ENCODE results near the gene DSE. TPM values are rescaled to one million over a fixed set of nuclear protein-coding genes. Genes with fewer than 3 reads are reported as not detected.
"Not testable (repeated sequence)": the region's sequence is repeated elsewhere in the genome, so short reads cannot be mapped to it uniquely, and the experiment has no call there.

Gene DSE
- total RNA-seq: 1 to 10 TPM; 7.5 to 7.9 TPM
- 2.7 TPM for polyA plus RNA-seq

GRCh38 chr6:116370760-116371119 lies at the start of gene DSE:
TSS of gene DSE (plus strand) at chr6:116370947. CDS start at chr6:116399251, 28,304 bp downstream.
- Histone ChIP-seq H3K27ac (ENCODE audit: low read depth, low read length) (no peak within 1 kb of the TSS), H3K9me3 (ENCODE audit: low read length) (no peaks in the 10 kb centered on the region), H3K4me3 (ENCODE audit: low read length) (peak within 1 kb of the TSS; percentile 61), H3K27me3 (ENCODE audit: insufficient read depth, low read length, poor library complexity, severe bottlenecking) (peaks cover 10% of the 10 kb centered on the region), H3K4me1 (ENCODE audit: insufficient read depth, low read length) (peaks cover 18% of the 10 kb centered on the region), H3K36me3 (ENCODE audit: insufficient read depth, low read length) (no peaks in the 10 kb centered on the region)
- peak; percentile 37 to 76 (median 54) for DNase-seq
- Mint-ChIP-seq H3K27me3 (peaks cover 5 to 8% of the 10 kb centered on the region in 2 donors), H3K9me3 (no peaks in the 10 kb centered on the region), H3K4me3 (peak within 1 kb of the TSS; percentile 83 to 95 (median 89)), H3K4me1 (peaks cover 12 to 26% (median 25%) of the 10 kb centered on the region in 3 donors), H3K36me3 (peaks cover 0 to 1% (median 0%) of the 10 kb centered on the region in 3 donors), H3K27ac (peak within 1 kb of the TSS; percentile 34 to 96 (median 77))
- ChIA-PET CTCF (interaction anchor here (1.2 to 1.6 kb wide), 2 partner anchors 13 to 15 kb away, joined by 3 to 4 read pairs; no protein-coding TSS in a partner anchor), POLR2A (interaction anchor here (0.8 kb wide), 1 partner anchor 155 kb away, joined by 3 read pairs; no protein-coding TSS in a partner anchor)

- DNase-seq; H3K9me3 Mint-ChIP-seq; POLR2A ChIA-PET; H3K36me3 ChIP-seq (ENCODE audit: insufficient read depth, low read length); H3K4me3 ChIP-seq (ENCODE audit: low read length); H3K27ac ChIP-seq (ENCODE audit: low read depth, low read length); H3K4me3 Mint-ChIP-seq; H3K4me1 ChIP-seq (ENCODE audit: insufficient read depth, low read length); H3K27me3 Mint-ChIP-seq; H3K9me3 ChIP-seq (ENCODE audit: low read length); H3K36me3 Mint-ChIP-seq; H3K4me1 Mint-ChIP-seq; H3K27me3 ChIP-seq (ENCODE audit: insufficient read depth, low read length, poor library complexity, severe bottlenecking): not testable (repeated sequence)
- CTCF ChIA-PET: interaction anchor here (1.4 kb wide), 1 partner anchor 33 kb away, joined by 3 read pairs; no protein-coding TSS in a partner anchor
- H3K27ac Mint-ChIP-seq: peak overlapping the region in 1 of 8 donors; percentile 45
These were observed 48.8 kb upstream of the DSE start for GRCh38 chr6:116321933-116322332.

- H3K27me3 ChIP-seq (ENCODE audit: insufficient read depth, low read length, poor library complexity, severe bottlenecking): no peaks in the 10 kb centered on the region
- no peak overlapping the region for H3K4me3 ChIP-seq (ENCODE audit: low read length)
- no peaks in the 10 kb centered on the region for H3K4me1 ChIP-seq (ENCODE audit: insufficient read depth, low read length)
- no peak overlapping the region for H3K27ac Mint-ChIP-seq
- H3K36me3 Mint-ChIP-seq: peaks cover 0 to 5% (median 0%) of the 10 kb centered on the region in 3 donors
- CTCF ChIA-PET: interaction anchor here (1.9 kb wide), 1 partner anchor 36 kb away, joined by 7 read pairs; no protein-coding TSS in a partner anchor
- no peaks in the 10 kb centered on the region for H3K9me3 ChIP-seq (ENCODE audit: low read length)
- H3K27me3 Mint-ChIP-seq: no peaks in the 10 kb centered on the region
- no peaks in the 10 kb centered on the region for H3K36me3 ChIP-seq (ENCODE audit: insufficient read depth, low read length)
- DNase-seq: no peak
- no peak overlapping the region for H3K27ac ChIP-seq (ENCODE audit: low read depth, low read length)
- H3K9me3 Mint-ChIP-seq: no peaks in the 10 kb centered on the region
- H3K4me3 Mint-ChIP-seq: no peak overlapping the region
- POLR2A ChIA-PET: no interaction called here
- no peaks in the 10 kb centered on the region for H3K4me1 Mint-ChIP-seq
These were observed 46.9 kb upstream of the DSE start for GRCh38 chr6:116323863-116324262.

GRCh38 chr6:116325634-116326132 lies 45.1 kb upstream of the DSE start:
- DNase-seq; H3K4me3 ChIP-seq (ENCODE audit: low read length); H3K4me3 Mint-ChIP-seq; H3K4me1 ChIP-seq (ENCODE audit: insufficient read depth, low read length); H3K27ac ChIP-seq (ENCODE audit: low read depth, low read length); H3K4me1 Mint-ChIP-seq; POLR2A ChIA-PET; H3K27me3 Mint-ChIP-seq; H3K36me3 Mint-ChIP-seq; H3K9me3 Mint-ChIP-seq; H3K27me3 ChIP-seq (ENCODE audit: insufficient read depth, low read length, poor library complexity, severe bottlenecking); H3K9me3 ChIP-seq (ENCODE audit: low read length); H3K36me3 ChIP-seq (ENCODE audit: insufficient read depth, low read length); CTCF ChIA-PET: not testable (repeated sequence)
- H3K27ac Mint-ChIP-seq: peak overlapping the region in 1 of 8 donors; percentile 59

GRCh38 chr6:116326181-116326671 lies 44.5 kb upstream of the DSE start:
- no peaks in the 10 kb centered on the region for H3K4me1 ChIP-seq (ENCODE audit: insufficient read depth, low read length)
- H3K4me3 Mint-ChIP-seq: no peak overlapping the region
- CTCF ChIA-PET: no interaction called here
- no peak overlapping the region for H3K4me3 ChIP-seq (ENCODE audit: low read length)
- H3K27me3 ChIP-seq (ENCODE audit: insufficient read depth, low read length, poor library complexity, severe bottlenecking): no peaks in the 10 kb centered on the region
- peaks cover 0 to 3% (median 0%) of the 10 kb centered on the region in 3 donors for H3K36me3 Mint-ChIP-seq
- H3K9me3 Mint-ChIP-seq: no peaks in the 10 kb centered on the region
- H3K9me3 ChIP-seq (ENCODE audit: low read length): no peaks in the 10 kb centered on the region
- H3K27ac ChIP-seq (ENCODE audit: low read depth, low read length): no peak overlapping the region
- no peaks in the 10 kb centered on the region for H3K4me1 Mint-ChIP-seq
- peak overlapping the region in 1 of 8 donors; percentile 28 for H3K27ac Mint-ChIP-seq
- POLR2A ChIA-PET: no interaction called here
- H3K27me3 Mint-ChIP-seq: no peaks in the 10 kb centered on the region
- no peaks in the 10 kb centered on the region for H3K36me3 ChIP-seq (ENCODE audit: insufficient read depth, low read length)
- DNase-seq: no peak

- Histone ChIP-seq H3K27ac (ENCODE audit: low read depth, low read length) (no peak overlapping the region), H3K9me3 (ENCODE audit: low read length) (no peaks in the 10 kb centered on the region), H3K27me3 (ENCODE audit: insufficient read depth, low read length, poor library complexity, severe bottlenecking) (no peaks in the 10 kb centered on the region), H3K4me1 (ENCODE audit: insufficient read depth, low read length) (no peaks in the 10 kb centered on the region), H3K36me3 (ENCODE audit: insufficient read depth, low read length) (no peaks in the 10 kb centered on the region), H3K4me3 (ENCODE audit: low read length) (no peak overlapping the region)
- Mint-ChIP-seq H3K4me3 (no peak overlapping the region), H3K9me3 (no peaks in the 10 kb centered on the region), H3K4me1 (no peaks in the 10 kb centered on the region), H3K27me3 (no peaks in the 10 kb centered on the region), H3K27ac (no peak overlapping the region), H3K36me3 (peaks cover 0 to 3% (median 0%) of the 10 kb centered on the region in 3 donors)
- ChIA-PET CTCF (no interaction called here), POLR2A (no interaction called here)
- no peak for DNase-seq
These were observed 43.8 kb upstream of the DSE start for GRCh38 chr6:116326996-116327395.

GRCh38 chr6:116327803-116328527 lies 42.8 kb upstream of the DSE start:
- Histone ChIP-seq H3K36me3 (ENCODE audit: insufficient read depth, low read length) (no peaks in the 10 kb centered on the region), H3K9me3 (ENCODE audit: low read length) (no peaks in the 10 kb centered on the region), H3K4me3 (ENCODE audit: low read length) (no peak overlapping the region), H3K4me1 (ENCODE audit: insufficient read depth, low read length) (no peaks in the 10 kb centered on the region), H3K27me3 (ENCODE audit: insufficient read depth, low read length, poor library complexity, severe bottlenecking) (no peaks in the 10 kb centered on the region), H3K27ac (ENCODE audit: low read depth, low read length) (no peak overlapping the region)
- peaks cover 0 to under 1% (median 0%) of the 10 kb centered on the region in 5 donors for H3K9me3 Mint-ChIP-seq
- H3K36me3 Mint-ChIP-seq: peaks cover 0 to 3% (median under 1%) of the 10 kb centered on the region in 3 donors
- DNase-seq: no peak
- POLR2A ChIA-PET: no interaction called here
- H3K4me3 Mint-ChIP-seq: no peak overlapping the region
- no peaks in the 10 kb centered on the region for H3K27me3 Mint-ChIP-seq
- no peaks in the 10 kb centered on the region for H3K4me1 Mint-ChIP-seq
- no peak overlapping the region for H3K27ac Mint-ChIP-seq
- CTCF ChIA-PET: no interaction called here

- Mint-ChIP-seq H3K4me3 (no peak overlapping the region), H3K27ac (no peak overlapping the region), H3K4me1 (no peaks in the 10 kb centered on the region), H3K9me3 (peaks cover 0 to 3% (median 2%) of the 10 kb centered on the region in 5 donors), H3K36me3 (peaks cover 0 to 5% (median 4%) of the 10 kb centered on the region in 3 donors), H3K27me3 (no peaks in the 10 kb centered on the region)
- H3K4me1 ChIP-seq (ENCODE audit: insufficient read depth, low read length): no peaks in the 10 kb centered on the region
- no peaks in the 10 kb centered on the region for H3K27me3 ChIP-seq (ENCODE audit: insufficient read depth, low read length, poor library complexity, severe bottlenecking)
- ChIA-PET CTCF (no interaction called here), POLR2A (no interaction called here)
- DNase-seq: no peak
- H3K36me3 ChIP-seq (ENCODE audit: insufficient read depth, low read length): no peaks in the 10 kb centered on the region
- no peaks in the 10 kb centered on the region for H3K9me3 ChIP-seq (ENCODE audit: low read length)
- no peak overlapping the region for H3K27ac ChIP-seq (ENCODE audit: low read depth, low read length)
- H3K4me3 ChIP-seq (ENCODE audit: low read length): no peak overlapping the region
These were observed 42.2 kb upstream of the DSE start for GRCh38 chr6:116328528-116328903.

Data from CD8-positive, alpha-beta memory T cell (primary cell).